ENCODE results near the gene ERICH2.

The ERICH2 gene

GRCh38 chr2:170818036-170818751 is 48.0 kb downstream of the ERICH2 start:
- no peaks in the 10 kb centered on the region for H3K4me1 ChIP-seq (ENCODE audit: control insufficient read depth, insufficient read depth, low read length)
- H3K9me3 ChIP-seq (ENCODE audit: control insufficient read depth, insufficient read depth, low read depth, low read length), result no peaks in the 10 kb centered on the region
- TF ChIP-seq HOXC10 (CRISPR knock-in tag; IDR thresholded peaks at IDR 0.05), result no peak
- no peak for TF ChIP-seq ZNF660 (tag by site-specific recombination; IDR thresholded peaks at IDR 0.05)
- no peak for TF ChIP-seq ZNF175 (tag by site-specific recombination; IDR thresholded peaks at IDR 0.05)
- TF ChIP-seq ZIC2 (tag by site-specific recombination; IDR thresholded peaks at IDR 0.05), result no peak
- no peak for TF ChIP-seq ZNF362 (tag by site-specific recombination; IDR thresholded peaks at IDR 0.05)
- TF ChIP-seq ZNF146 (tag by site-specific recombination; IDR thresholded peaks at IDR 0.05), result no peak
- TF ChIP-seq YY2 (tag by site-specific recombination; IDR thresholded peaks at IDR 0.05), result no peak
- no peak for TF ChIP-seq ZNF391 (tag by site-specific recombination; IDR thresholded peaks at IDR 0.05; ENCODE audit: borderline replicate concordance, low read depth)
- no peak for TF ChIP-seq ZBTB7A (tag by site-specific recombination; IDR thresholded peaks at IDR 0.05; ENCODE audit: low read depth)
- no peak for TF ChIP-seq ZNF596 (tag by site-specific recombination; IDR thresholded peaks at IDR 0.05)
- TF ChIP-seq ZNF138 (tag by site-specific recombination; IDR thresholded peaks at IDR 0.05; ENCODE audit: borderline replicate concordance), result no peak
- no peak for TF ChIP-seq ZNF488 (tag by site-specific recombination; IDR thresholded peaks at IDR 0.05)
- TF ChIP-seq ZNF473 (tag by site-specific recombination; IDR thresholded peaks at IDR 0.05), result no peak
- no peak for TF ChIP-seq TSHZ1 (tag by site-specific recombination; IDR thresholded peaks at IDR 0.05; ENCODE audit: borderline replicate concordance)
- TF ChIP-seq ZNF223 (tag by site-specific recombination; IDR thresholded peaks at IDR 0.05), result no peak
- H3K27ac ChIP-seq (ENCODE audit: extremely low read depth, low read depth, low read length), result peak overlapping the region; percentile 84; the same call in 1 of the 2 replicates
- ChIA-PET POLR2A (interaction anchor here (0.6 to 1.2 kb wide), 2 partner anchors 15 to 289 kb away, joined by 3 to 5 read pairs; no protein-coding TSS in a partner anchor), CTCF (interaction anchor here (0.6 to 2.0 kb wide), 5 partner anchors 9 to 799 kb away, joined by 3 to 8 read pairs (median 4); no protein-coding TSS in a partner anchor)
- peaks cover 0 to 6% of the 10 kb centered on the region in 2 experiments; a peak in 1 of 3 replicates for H3K36me3 ChIP-seq (ENCODE audit: control insufficient read depth in 2 of 2, insufficient read depth in 1 of 2, low read length in 2 of 2)
- H3K4me3 ChIP-seq (ENCODE audit: low read depth, low read length), result peak overlapping the region; percentile 55

- POLR2A ChIA-PET, result interaction anchor here (1.2 kb wide), 1 partner anchor 289 kb away, joined by 3 read pairs; no protein-coding TSS in a partner anchor
- CTCF ChIA-PET, result interaction anchor here (0.6 to 2.0 kb wide), 6 partner anchors 26 to 800 kb away, joined by 3 to 8 read pairs (median 4); no protein-coding TSS in a partner anchor
- Histone ChIP-seq H3K27ac (ENCODE audit: extremely low read depth, low read depth, low read length) (0 out of 2 replicates have a peak overlapping the region, but pooled peaks have one; percentile 12), H3K4me3 (ENCODE audit: low read depth, low read length) (peak overlapping the region; percentile 55), H3K9me3 (ENCODE audit: control insufficient read depth, insufficient read depth, low read depth, low read length) (no peaks in the 10 kb centered on the region), H3K36me3 (ENCODE audit: control insufficient read depth in 2 of 2, insufficient read depth in 1 of 2, low read length in 2 of 2) (peaks cover 0 to 6% of the 10 kb centered on the region in 2 experiments; a peak in 1 of 3 replicates), H3K4me1 (ENCODE audit: control insufficient read depth, insufficient read depth, low read length) (no peaks in the 10 kb centered on the region)
- TF ChIP-seq ZFP37 (tag by site-specific recombination; IDR thresholded peaks at IDR 0.05), result no peak
- TF ChIP-seq ZNF121 (tag by site-specific recombination; IDR thresholded peaks at IDR 0.05), result no peak
- TF ChIP-seq ZNF433 (tag by site-specific recombination; IDR thresholded peaks at IDR 0.05; ENCODE audit: low read depth), result no peak
- no peak for TF ChIP-seq ZNF558 (tag by site-specific recombination; IDR thresholded peaks at IDR 0.05)
- TF ChIP-seq ZNF645 (tag by site-specific recombination; IDR thresholded peaks at IDR 0.05), result no peak
- TF ChIP-seq KLF1 (tag by site-specific recombination; IDR thresholded peaks at IDR 0.05), result no peak
- TF ChIP-seq SP2 (tag by site-specific recombination; IDR thresholded peaks at IDR 0.05), result no peak
- no peak for TF ChIP-seq ZNF138 (tag by site-specific recombination; IDR thresholded peaks at IDR 0.05; ENCODE audit: borderline replicate concordance)
- no peak for TF ChIP-seq REPIN1 (tag by site-specific recombination; IDR thresholded peaks at IDR 0.05; ENCODE audit: low read depth)
- TF ChIP-seq TSHZ1 (tag by site-specific recombination; IDR thresholded peaks at IDR 0.05; ENCODE audit: borderline replicate concordance), result no peak
Measured at GRCh38 chr2:170818752-170819470, 48.7 kb downstream of the ERICH2 start.

All from HEK293 (cell line).